Measurements from ENCODE around the gene ANKRD53.

The ANKRD53 gene

GRCh38 chr2:70942396-70943204, 35.8 kb upstream of the ANKRD53 start:
- H3K4me1 ChIP-seq (ENCODE audit: insufficient read depth, low read length, poor library complexity, severe bottlenecking): peaks cover 14% of the 10 kb centered on the region
- H3K36me3 ChIP-seq (ENCODE audit: insufficient read depth, low read length): no peaks in the 10 kb centered on the region
- H3F3A ChIP-seq (ENCODE audit: low read depth): no peaks in the 10 kb centered on the region
- H3K9ac ChIP-seq (ENCODE audit: low read depth, low read length, poor library complexity, severe bottlenecking): no peak overlapping the region
- TF ChIP-seq CTCF (conservative IDR thresholded peaks at IDR 0.05; ENCODE audit: low read length) (no peak), EZH2phosphoT487 (IDR thresholded peaks at IDR 0.05; ENCODE audit: borderline replicate concordance) (no peak)
- H3K79me2 ChIP-seq (ENCODE audit: insufficient read depth, low read length): no peaks in the 10 kb centered on the region
- no peaks in the 10 kb centered on the region for H3K27me3 ChIP-seq (ENCODE audit: insufficient read depth, low read length, poor library complexity, severe bottlenecking)
- no peaks in the 10 kb centered on the region for H4K20me1 ChIP-seq (ENCODE audit: insufficient read depth, low read length, poor library complexity, severe bottlenecking)
- H3K4me3 ChIP-seq (ENCODE audit: low read length, poor library complexity, severe bottlenecking): no peak overlapping the region
- no peaks in the 10 kb centered on the region for H3K9me3 ChIP-seq (ENCODE audit: insufficient read depth, low read depth, low read length)
- no peak overlapping the region for H3K4me2 ChIP-seq (ENCODE audit: low read depth, low read length, poor library complexity, severe bottlenecking)
- H2AFZ ChIP-seq (ENCODE audit: low read length): no peak overlapping the region
- H3K9me2 ChIP-seq (replicated peaks; ENCODE audit: low read depth, low read length): no peaks in the 10 kb centered on the region

GRCh38 chr2:70943205-70943871, 35.1 kb upstream of the ANKRD53 start:
- Histone ChIP-seq H3K9me2 (replicated peaks; ENCODE audit: low read depth, low read length) (no peaks in the 10 kb centered on the region), H3K4me2 (ENCODE audit: low read depth, low read length, poor library complexity, severe bottlenecking) (no peak overlapping the region), H3K9ac (ENCODE audit: low read depth, low read length, poor library complexity, severe bottlenecking) (no peak overlapping the region), H3K4me3 (ENCODE audit: low read length, poor library complexity, severe bottlenecking) (no peak overlapping the region), H3K27me3 (ENCODE audit: insufficient read depth, low read length, poor library complexity, severe bottlenecking) (no peaks in the 10 kb centered on the region), H3K4me1 (ENCODE audit: insufficient read depth, low read length, poor library complexity, severe bottlenecking) (peaks cover 22% of the 10 kb centered on the region), H3K79me2 (ENCODE audit: insufficient read depth, low read length) (no peaks in the 10 kb centered on the region), H3K9me3 (ENCODE audit: insufficient read depth, low read depth, low read length) (no peaks in the 10 kb centered on the region), H2AFZ (ENCODE audit: low read length) (no peak overlapping the region), H4K20me1 (ENCODE audit: insufficient read depth, low read length, poor library complexity, severe bottlenecking) (no peaks in the 10 kb centered on the region), H3K36me3 (ENCODE audit: insufficient read depth, low read length) (no peaks in the 10 kb centered on the region), H3F3A (ENCODE audit: low read depth) (no peaks in the 10 kb centered on the region)
- TF ChIP-seq EZH2phosphoT487 (IDR thresholded peaks at IDR 0.05; ENCODE audit: borderline replicate concordance) (no peak), CTCF (conservative IDR thresholded peaks at IDR 0.05; ENCODE audit: low read length) (no peak)

- H3K4me2 ChIP-seq (ENCODE audit: low read depth, low read length, poor library complexity, severe bottlenecking): no peak overlapping the region
- no peaks in the 10 kb centered on the region for H3K79me2 ChIP-seq (ENCODE audit: insufficient read depth, low read length)
- H3K9ac ChIP-seq (ENCODE audit: low read depth, low read length, poor library complexity, severe bottlenecking): no peak overlapping the region
- no peaks in the 10 kb centered on the region for H3F3A ChIP-seq (ENCODE audit: low read depth)
- H3K27me3 ChIP-seq (ENCODE audit: insufficient read depth, low read length, poor library complexity, severe bottlenecking): no peaks in the 10 kb centered on the region
- H3K4me1 ChIP-seq (ENCODE audit: insufficient read depth, low read length, poor library complexity, severe bottlenecking): peaks cover 22% of the 10 kb centered on the region
- no peak for TF ChIP-seq EZH2phosphoT487 (IDR thresholded peaks at IDR 0.05; ENCODE audit: borderline replicate concordance)
- TF ChIP-seq CTCF (conservative IDR thresholded peaks at IDR 0.05; ENCODE audit: low read length): no peak
- H3K36me3 ChIP-seq (ENCODE audit: insufficient read depth, low read length): no peaks in the 10 kb centered on the region
- H3K9me2 ChIP-seq (replicated peaks; ENCODE audit: low read depth, low read length): no peaks in the 10 kb centered on the region
- no peak overlapping the region for H3K4me3 ChIP-seq (ENCODE audit: low read length, poor library complexity, severe bottlenecking)
- H4K20me1 ChIP-seq (ENCODE audit: insufficient read depth, low read length, poor library complexity, severe bottlenecking): no peaks in the 10 kb centered on the region
- H2AFZ ChIP-seq (ENCODE audit: low read length): no peak overlapping the region
- no peaks in the 10 kb centered on the region for H3K9me3 ChIP-seq (ENCODE audit: insufficient read depth, low read depth, low read length)
Observed at GRCh38 chr2:70944111-70944690, 34.2 kb upstream of the ANKRD53 start.

Measured in Loucy (cell line).